SU-DHL-6 (cell line): ENCODE data around the gene FANCL.
A peak's percentile ranks its signal among the peaks of the same experiment; 100 is the strongest.

Source experiments
- H2AFZ ChIP-seq: fragments of 200-600 bp; sonication (generic); 2 replicates; pipeline ENCODE4 v1.6.1; 2014; ENCODE audit warnings: low read depth, mild to moderate bottlenecking, moderate library complexity, mixed read lengths, antibody characterized with exemption, low read length; ENCODE audit not compliant: severe bottlenecking
- H3F3A ChIP-seq: fragments of 200-600 bp; shearing (Covaris generic); 2 replicates; pipeline ENCODE4 v1.6.0; 2016; ENCODE audit warnings: antibody characterized with exemption, mild to moderate bottlenecking; ENCODE audit not compliant: insufficient read depth
- H3K27ac ChIP-seq: fragments of 200-600 bp; sonication (generic); 2 replicates; pipeline ENCODE4 v1.5.1; 2016; ENCODE audit warnings: low read depth, mild to moderate bottlenecking, low read length, moderate library complexity, mixed read lengths
- H3K27me3 ChIP-seq: fragments of 200-600 bp; sonication (generic), shearing (Covaris generic); 2 replicates; pipeline ENCODE4 v1.6.0; 2014; ENCODE audit warnings: mild to moderate bottlenecking, low read length
- H3K36me3 ChIP-seq: fragments of 200-600 bp; sonication (generic); 2 replicates; pipeline ENCODE4 v1.6.1; 2014; ENCODE audit warnings: mild to moderate bottlenecking, low read length, mixed read lengths
- H3K4me2 ChIP-seq: fragments of 300-600, 200-600 bp; shearing (Covaris generic), sonication (generic); 2 replicates; pipeline ENCODE4 v1.6.0; 2014; ENCODE audit warnings: low read length, low read depth, mild to moderate bottlenecking; ENCODE audit not compliant: poor library complexity, severe bottlenecking
- H3K4me3 ChIP-seq: fragments of 200-600 bp; sonication (generic); 2 replicates; pipeline ENCODE4 v1.5.1; 2014; ENCODE audit warnings: antibody characterized with exemption, low read length, mild to moderate bottlenecking, mixed read lengths; ENCODE audit not compliant: insufficient read depth, poor library complexity, severe bottlenecking
- H3K79me2 ChIP-seq: fragments of 200-600 bp; sonication (generic); 2 replicates; pipeline ENCODE4 v1.6.1; 2014; ENCODE audit warnings: mild to moderate bottlenecking, low read length, moderate library complexity; ENCODE audit not compliant: insufficient read depth
- H3K9ac ChIP-seq: fragments of 200-600 bp; sonication (generic); 2 replicates; pipeline ENCODE4 v1.7.0; 2014; ENCODE audit warnings: mild to moderate bottlenecking, low read length
- H3K9me2 ChIP-seq: fragments of 200-600 bp; sonication (generic); replicated peaks from 2 replicates; pipeline ENCODE4 v1.6.1; 2014; ENCODE audit warnings: low read length; ENCODE audit not compliant: insufficient read depth
- H3K9me3 ChIP-seq: fragments of 200-600 bp; sonication (generic); 2 replicates; pipeline ENCODE4 v1.6.1; 2014; ENCODE audit warnings: low read length, mixed read lengths; ENCODE audit not compliant: insufficient read depth
- H4K20me1 ChIP-seq: fragments of 200-600 bp; sonication (generic); 2 replicates; pipeline ENCODE4 v1.6.1; 2014; ENCODE audit warnings: low read depth, mild to moderate bottlenecking, antibody characterized with exemption, low read length, moderate library complexity, mixed read lengths
- CTCF ChIP-seq: fragments of 200-600 bp; sonication (generic); IDR thresholded peaks from one replicate; pipeline ENCODE4 v1.5.1; 2017; ENCODE audit warnings: antibody characterized with exemption, mild to moderate bottlenecking, low read length, moderate library complexity; ENCODE audit not compliant: insufficient read depth, poor library complexity, severe bottlenecking
- EZH2phosphoT487 ChIP-seq: fragments of 200-600 bp; sonication (generic), shearing (Covaris generic); conservative IDR thresholded peaks from 2 replicates; pipeline ENCODE4 v1.6.1; 2018; ENCODE audit warnings: mild to moderate bottlenecking, antibody characterized with exemption, low read length, moderate library complexity, mixed read lengths

The FANCL gene

GRCh38 chr2:58235984-58236383 lies 5.1 kb downstream of the FANCL start:
- H3K36me3 ChIP-seq = no peaks in the 10 kb centered on the region
- peak overlapping the region; percentile 89 for H3K4me2 ChIP-seq
- peaks cover 14% of the 10 kb centered on the region for H3F3A ChIP-seq
- H3K9me3 ChIP-seq = no peaks in the 10 kb centered on the region
- no peak overlapping the region for H3K27ac ChIP-seq
- H3K9me2 ChIP-seq = no peaks in the 10 kb centered on the region
- peaks cover 36% of the 10 kb centered on the region for H4K20me1 ChIP-seq
- no peak overlapping the region for H3K4me3 ChIP-seq
- H3K79me2 ChIP-seq = peaks cover 98% of the 10 kb centered on the region
- no peaks in the 10 kb centered on the region for H3K27me3 ChIP-seq
- H2AFZ ChIP-seq = no peak overlapping the region
- H3K9ac ChIP-seq = no peak overlapping the region
- no peak for TF ChIP-seq EZH2phosphoT487

- no peak overlapping the region for H3K4me3 ChIP-seq
- TF ChIP-seq EZH2phosphoT487 (no peak), CTCF (no peak)
- H3K9me2 ChIP-seq = no peaks in the 10 kb centered on the region
These were observed 6.0 kb downstream of the FANCL start for GRCh38 chr2:58235170-58235569.

GRCh38 chr2:58228299-58228698 lies 12.8 kb downstream of the FANCL start:
- Histone ChIP-seq H3F3A (0 out of 2 replicates have a peak, but pooled peaks cover 5% of the 10 kb centered on the region), H2AFZ (no peak overlapping the region), H3K36me3 (peaks cover 24% of the 10 kb centered on the region; the same call in 1 of the 2 replicates), H3K9me2 (no peaks in the 10 kb centered on the region), H4K20me1 (peaks cover 4% of the 10 kb centered on the region; the same call in 1 of the 2 replicates), H3K79me2 (peaks cover 36% of the 10 kb centered on the region), H3K27me3 (no peaks in the 10 kb centered on the region), H3K4me3 (no peak overlapping the region), H3K9me3 (no peaks in the 10 kb centered on the region), H3K4me2 (no peak overlapping the region), H3K9ac (no peak overlapping the region), H3K27ac (no peak overlapping the region)
- TF ChIP-seq EZH2phosphoT487 (no peak), CTCF (no peak)

More at GRCh38 chr2:58235170-58235569, 6.0 kb downstream of the FANCL start:
- Histone ChIP-seq H3K27ac (no peak overlapping the region), H3K36me3 (no peaks in the 10 kb centered on the region), H3K4me2 (no peak overlapping the region), H3F3A (peaks cover 14% of the 10 kb centered on the region), H3K9ac (no peak overlapping the region), H3K9me3 (no peaks in the 10 kb centered on the region), H2AFZ (no peak overlapping the region), H4K20me1 (peaks cover 36% of the 10 kb centered on the region), H3K79me2 (peaks cover 100% of the 10 kb centered on the region), H3K27me3 (no peaks in the 10 kb centered on the region)

GRCh38 chr2:58227171-58227917 lies 13.8 kb downstream of the FANCL start:
- H3K4me2 ChIP-seq = no peak overlapping the region
- no peak overlapping the region for H3K9ac ChIP-seq
- peaks cover under 1% of the 10 kb centered on the region; the same call in 1 of the 2 replicates for H4K20me1 ChIP-seq
- no peak overlapping the region for H3K27ac ChIP-seq
- no peak overlapping the region for H2AFZ ChIP-seq
- no peak for TF ChIP-seq CTCF
- no peak for TF ChIP-seq EZH2phosphoT487
- H3K9me2 ChIP-seq = no peaks in the 10 kb centered on the region
- peaks cover 24% of the 10 kb centered on the region; the same call in 1 of the 2 replicates for H3K36me3 ChIP-seq
- H3K4me3 ChIP-seq = no peak overlapping the region
- 0 out of 2 replicates have a peak, but pooled peaks cover 8% of the 10 kb centered on the region for H3F3A ChIP-seq
- peaks cover 27% of the 10 kb centered on the region for H3K79me2 ChIP-seq
- H3K27me3 ChIP-seq = no peaks in the 10 kb centered on the region
- H3K9me3 ChIP-seq = no peaks in the 10 kb centered on the region
